Panc1 (cell line): ENCODE data around the gene TGM1. TPM values are rescaled to one million over a fixed set of nuclear protein-coding genes. Genes with fewer than 3 reads are reported as not detected.
A peak's percentile ranks its signal among the peaks of the same experiment; 100 is the strongest.

Experiments used
- ATAC-seq: fragments of 200-7000 bp; cut with Tn5 transposase; 2 replicates; pipeline ENCODE4 v1.9.1; 2020; ENCODE audit warnings: mild to moderate bottlenecking, moderate library complexity
- BruUV-seq: library from RNA; stranded (reverse); fragments of 400-500 nt; replicated peaks from 2 replicates; lab custom pipeline; 2021; lab: Mats Ljungman, UMichigan
- CTCF ChIA-PET: fragments of 300-600 bp; sonication (Branson Sonifier 250); formaldehyde crosslinking; loops from one replicate; lab custom pipeline; 2022; ENCODE audit warnings: antibody characterized with exemption; lab: Charles Lee
- POLR2A ChIA-PET: fragments of 300-600 bp; sonication (Branson Sonifier 250); formaldehyde crosslinking; loops from one replicate; lab custom pipeline; 2022; ENCODE audit warnings: antibody characterized with exemption; lab: Charles Lee
- DNase-seq: peaks from one replicate; pipeline ENCODE4 v3.0.0-alpha.2; 2010; ENCODE audit warnings: low read depth, low spot score
- H3K27ac ChIP-seq: 2 replicates; pipeline ENCODE4 v1.5.1; 2011; ENCODE audit warnings: mild to moderate bottlenecking, low read length, inconsistent platforms
- H3K27me3 ChIP-seq: fragments of 200-500 bp; sonication (Bioruptor generic); 2 replicates; pipeline ENCODE4 v1.6.0; 2014; ENCODE audit warnings: low read length, inconsistent platforms; ENCODE audit not compliant: control insufficient read depth, insufficient read depth
- H3K36me3 ChIP-seq: fragments of 200-500 bp; sonication (Bioruptor generic); 2 replicates; pipeline ENCODE4 v1.5.1; 2014; ENCODE audit warnings: inconsistent platforms, mild to moderate bottlenecking, low read length, moderate library complexity; ENCODE audit not compliant: control insufficient read depth, insufficient read depth
- H3K4me1 ChIP-seq: 2 replicates; pipeline ENCODE4 v1.5.1; 2011; ENCODE audit warnings: inconsistent platforms, mild to moderate bottlenecking, low read length, moderate library complexity; ENCODE audit not compliant: control insufficient read depth, insufficient read depth
- H3K4me3 ChIP-seq, 2 experiments: 2 replicates each; pipeline ENCODE4 v1.5.1; 2011 to 2012; ENCODE audit warnings: low read depth in 2 of 2, low read length in 2 of 2, mild to moderate bottlenecking in 2 of 2, inconsistent platforms in 1 of 2, moderate library complexity in 1 of 2
- H3K9me3 ChIP-seq: fragments of 200-500 bp; sonication (Bioruptor generic); 2 replicates; pipeline ENCODE4 v1.5.1; 2014; ENCODE audit warnings: low read depth, mild to moderate bottlenecking, inconsistent platforms, low read length, moderate library complexity; ENCODE audit not compliant: control insufficient read depth, insufficient read depth
- CTCF ChIP-seq: fragments of 450-650 bp; IDR thresholded peaks from 2 replicates; pipeline ENCODE4 v1.5.1; 2017; ENCODE audit warnings: mild to moderate bottlenecking
- POLR2AphosphoS5 ChIP-seq: IDR thresholded peaks from 2 replicates; pipeline ENCODE4 v1.6.1; 2012; ENCODE audit warnings: mild to moderate bottlenecking, low read depth, low read length, moderate library complexity
- REST ChIP-seq, 2 experiments: IDR thresholded peaks; 2 replicates each; pipeline ENCODE4 v1.6.1; 2011 to 2012; ENCODE audit warnings: low read depth in 2 of 2, control low read depth in 1 of 2, low read length in 1 of 2, mild to moderate bottlenecking in 1 of 2, moderate library complexity in 1 of 2; ENCODE audit not compliant: insufficient read depth in 1 of 2
- SIN3A ChIP-seq: IDR thresholded peaks from 2 replicates; pipeline ENCODE4 v1.6.1; 2012; ENCODE audit warnings: low read depth, mild to moderate bottlenecking, low read length, moderate library complexity, borderline replicate concordance; ENCODE audit not compliant: insufficient read depth
- TCF7L2 ChIP-seq: IDR thresholded peaks from 2 replicates; pipeline ENCODE4 v1.6.1; 2011; ENCODE audit warnings: mild to moderate bottlenecking, low read depth, low read length, inconsistent platforms
- in situ Hi-C: cut with HindIII; loops from 2 replicates; pipeline ENCODE4 v1.10.0; 2016; ENCODE audit warnings: low sequenced_read_pairs, low pct_unique_long_range_greater_than_20kb
- intact Hi-C: fragments of 100-400 bp; cut with micrococcal nuclease; formaldehyde crosslinking; loops from one replicate; pipeline ENCODE4 v1.10.0; 2022; ENCODE audit not compliant: unreplicated experiment
- total RNA-seq: library from RNA; stranded (reverse); gene quantifications from one replicate; pipeline ENCODE4 v1.2.1, GENCODE V29; 2021; ENCODE audit not compliant: unreplicated experiment

TGM1 gene
- total RNA-seq, 1 experiment from 2014 or later, result 2.3 TPM

GRCh38 chr14:24284501-24285035 lies 21.6 kb upstream of the TGM1 start:
- CTCF ChIA-PET, result no interaction called here
- H3K27me3 ChIP-seq, result no peaks in the 10 kb centered on the region
- no peak overlapping the region for H3K4me3 ChIP-seq
- in situ Hi-C loops, result no loop called here
- H3K9me3 ChIP-seq, result no peaks in the 10 kb centered on the region
- no peak overlapping the region for H3K27ac ChIP-seq
- DNase-seq, result no peak
- TF ChIP-seq REST (IDR thresholded peaks at IDR 0.05; ENCODE audit: insufficient read depth in 1 of 2, low read depth in 2 of 2, low read length in 1 of 2) (no peak), TCF7L2 (no peak), SIN3A (no peak), CTCF (no peak), POLR2AphosphoS5 (no peak)
- intact Hi-C loops, result no loop called here
- BruUV-seq, result no TSS peak
- peak; percentile 23; the same call in 1 of the 2 replicates for ATAC-seq
- no peaks in the 10 kb centered on the region for H3K4me1 ChIP-seq
- H3K36me3 ChIP-seq, result no peaks in the 10 kb centered on the region
- POLR2A ChIA-PET, result no interaction called here

GRCh38 chr14:24283796-24284460 lies 21.0 kb upstream of the TGM1 start:
- Histone ChIP-seq H3K36me3 (no peaks in the 10 kb centered on the region), H3K4me1 (no peaks in the 10 kb centered on the region), H3K27ac (no peak overlapping the region), H3K4me3 (no peak overlapping the region), H3K27me3 (no peaks in the 10 kb centered on the region), H3K9me3 (no peaks in the 10 kb centered on the region)
- ChIA-PET POLR2A (no interaction called here), CTCF (interaction anchor here (1.2 kb wide), 1 partner anchor 41 kb away, joined by 3 read pairs; the partner anchor contains the start of gene TINF2)
- ATAC-seq, result no peak
- DNase-seq, result no peak
- BruUV-seq, result no TSS peak
- TF ChIP-seq REST (IDR thresholded peaks at IDR 0.05; ENCODE audit: insufficient read depth in 1 of 2, low read depth in 2 of 2, low read length in 1 of 2) (no peak), TCF7L2 (no peak), SIN3A (no peak), CTCF (no peak), POLR2AphosphoS5 (no peak)
- intact Hi-C loops (no loop called here), in situ Hi-C loops (no loop called here)
